ENCODE data around the gene C2orf68.

DNA sequence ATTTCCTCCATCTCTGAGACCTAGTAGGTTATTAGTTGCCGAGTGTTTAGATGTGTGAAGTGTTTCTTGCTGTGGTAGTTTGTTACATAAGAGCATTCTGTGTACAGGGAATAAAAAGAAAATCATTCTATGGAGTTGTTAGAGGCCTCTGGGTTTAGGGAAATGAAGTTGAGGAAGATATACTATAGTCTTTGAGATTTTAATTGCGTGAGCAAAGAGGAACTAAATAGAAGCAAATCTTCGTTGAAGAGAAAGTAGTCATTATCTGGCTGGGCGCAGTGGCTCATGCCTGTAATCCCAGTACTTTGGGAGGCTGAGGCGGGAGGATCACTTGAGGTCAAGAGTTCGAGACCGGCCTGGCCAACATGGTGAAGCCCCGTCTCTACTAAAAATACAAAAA lies 23.1 kb upstream of the C2orf68 start:
- TF ChIP-seq LCOR (CRISPR knock-in tag; IDR thresholded peaks at IDR 0.05) = no peak
- TF ChIP-seq, protein P1, sequence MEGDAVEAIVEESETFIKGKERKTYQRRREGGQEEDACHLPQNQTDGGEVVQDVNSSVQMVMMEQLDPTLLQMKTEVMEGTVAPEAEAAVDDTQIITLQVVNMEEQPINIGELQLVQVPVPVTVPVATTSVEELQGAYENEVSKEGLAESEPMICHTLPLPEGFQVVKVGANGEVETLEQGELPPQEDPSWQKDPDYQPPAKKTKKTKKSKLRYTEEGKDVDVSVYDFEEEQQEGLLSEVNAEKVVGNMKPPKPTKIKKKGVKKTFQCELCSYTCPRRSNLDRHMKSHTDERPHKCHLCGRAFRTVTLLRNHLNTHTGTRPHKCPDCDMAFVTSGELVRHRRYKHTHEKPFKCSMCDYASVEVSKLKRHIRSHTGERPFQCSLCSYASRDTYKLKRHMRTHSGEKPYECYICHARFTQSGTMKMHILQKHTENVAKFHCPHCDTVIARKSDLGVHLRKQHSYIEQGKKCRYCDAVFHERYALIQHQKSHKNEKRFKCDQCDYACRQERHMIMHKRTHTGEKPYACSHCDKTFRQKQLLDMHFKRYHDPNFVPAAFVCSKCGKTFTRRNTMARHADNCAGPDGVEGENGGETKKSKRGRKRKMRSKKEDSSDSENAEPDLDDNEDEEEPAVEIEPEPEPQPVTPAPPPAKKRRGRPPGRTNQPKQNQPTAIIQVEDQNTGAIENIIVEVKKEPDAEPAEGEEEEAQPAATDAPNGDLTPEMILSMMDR (IDR thresholded peaks at IDR 0.05 in 2 of 3, conservative IDR thresholded peaks at IDR 0.05 in 1 of 3; ENCODE audit: insufficient read depth in 2 of 3, low read depth in 1 of 3, low read length in 3 of 3) = no peak
- TF ChIP-seq EZH2 (IDR thresholded peaks at IDR 0.05; ENCODE audit: borderline replicate concordance, low read depth, low read length) = no peak
- TF ChIP-seq KAT7 (CRISPR knock-in tag; IDR thresholded peaks at IDR 0.05; ENCODE audit: borderline replicate concordance) = no peak
- no peak for TF ChIP-seq POLR2AphosphoS5 (IDR thresholded peaks at IDR 0.05; ENCODE audit: control insufficient read depth, insufficient read depth, low read depth, low read length)
- TF ChIP-seq ETV5 (CRISPR knock-in tag; IDR thresholded peaks at IDR 0.05; ENCODE audit: low read depth) = no peak
- TF ChIP-seq ZNF324 (CRISPR knock-in tag; IDR thresholded peaks at IDR 0.05) = no peak
- TF ChIP-seq ZNF124 (CRISPR knock-in tag; IDR thresholded peaks at IDR 0.05) = no peak
- no peak for TF ChIP-seq ETV6 (IDR thresholded peaks at IDR 0.05; ENCODE audit: borderline replicate concordance in 1 of 2, low read depth in 2 of 2, low read length in 1 of 2)
- TF ChIP-seq ETV6 (CRISPR knock-in tag; IDR thresholded peaks at IDR 0.05; ENCODE audit: borderline replicate concordance) = no peak
- no peak for TF ChIP-seq SMARCB1 (IDR thresholded peaks at IDR 0.05; ENCODE audit: insufficient read length, low read depth)
- TF ChIP-seq ELF1 (tag; IDR thresholded peaks at IDR 0.05) = no peak
- no peak for TF ChIP-seq EGR1 (conservative IDR thresholded peaks at IDR 0.05)
- no peak for TF ChIP-seq POLR2A (conservative IDR thresholded peaks at IDR 0.05)
